Ascending aorta (tissue), 2 donors: Measurements from ENCODE around the gene EFR3B. TPM values are rescaled to one million over a fixed set of nuclear protein-coding genes. Genes with fewer than 3 reads are reported as not detected.

ENCODE experiments used
- DNase-seq, 2 donors: peaks; one replicate each; pipeline ENCODE4 v3.0.0-alpha.2; 2019; ENCODE audit warnings: low spot score in 2 of 2
- H3K27ac ChIP-seq, 2 donors: fragments of 200-600 bp; sonication (generic); one replicate each; pipeline ENCODE4 v1.5.1; 2016 to 2017; ENCODE audit warnings: mild to moderate bottlenecking in 1 of 2
- H3K27me3 ChIP-seq: fragments of 200-600 bp; sonication (generic); one replicate; pipeline ENCODE4 v1.5.1; 2017
- H3K36me3 ChIP-seq, 2 donors: fragments of 200-600 bp; sonication (generic); one replicate each; pipeline ENCODE4 v1.5.1; 2016
- H3K4me1 ChIP-seq, 2 donors: fragments of 200-600 bp; sonication (generic); one replicate each; pipeline ENCODE4 v1.5.1; 2016 to 2017; ENCODE audit warnings: mild to moderate bottlenecking in 1 of 2
- H3K4me3 ChIP-seq, 2 donors: fragments of 200-600 bp; sonication (generic); one replicate each; pipeline ENCODE4 v1.5.1; 2016 to 2017; ENCODE audit warnings: mild to moderate bottlenecking in 1 of 2
- H3K9me3 ChIP-seq, 2 donors: fragments of 200-600 bp; sonication (generic); one replicate each; pipeline ENCODE4 v1.5.1; 2016
- intact Hi-C: fragments of 100-400 bp; cut with DNase I; formaldehyde crosslinking; loops from one replicate; pipeline ENCODE4 v1.15.1; 2023
- total RNA-seq: library from RNA; depleted of rRNA; stranded (reverse); fragments of >200 nt; gene quantifications from one replicate; pipeline ENCODE4 v1.1.0, GENCODE V29; 2016
- TF ChIP-seq, protein P1 (sequence below), 3 experiments: fragments of 200-600 bp in 2 of 3; fragments of 450-650 bp in 1 of 3; sonication (generic) in 2 of 3; IDR thresholded peaks; one replicate each; pipeline ENCODE4 v1.5.1; 2016 to 2019; ENCODE audit warnings: antibody characterized with exemption in 3 of 3, mild to moderate bottlenecking in 1 of 3, moderate library complexity in 1 of 3

The EFR3B gene
- total RNA-seq, 1 donor from 2014 or later: 0.32 TPM

DNA sequence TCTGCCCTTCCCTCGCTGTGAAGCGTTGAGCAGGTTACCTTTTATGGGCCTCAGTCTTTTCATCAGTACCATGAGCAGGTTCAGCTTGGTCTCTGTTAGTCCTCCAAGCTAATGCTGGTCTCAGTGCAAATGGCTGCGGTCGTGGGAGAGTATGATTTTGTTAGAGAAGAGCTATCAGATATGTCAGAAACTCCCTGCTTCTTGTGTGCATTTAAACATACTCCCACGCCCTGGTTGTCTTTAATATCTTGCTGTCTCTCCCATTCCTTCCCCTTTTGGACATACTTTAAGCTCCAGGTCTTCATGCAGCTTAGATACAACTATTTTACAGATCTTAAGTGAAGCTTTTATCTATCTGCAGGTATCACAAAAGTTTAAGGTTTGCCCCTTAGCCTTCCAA, 62.9 kb downstream of the EFR3B start:
- no peak overlapping the region for H3K4me3 ChIP-seq
- H3K9me3 ChIP-seq: no peaks in the 10 kb centered on the region
- TF ChIP-seq, protein P1, sequence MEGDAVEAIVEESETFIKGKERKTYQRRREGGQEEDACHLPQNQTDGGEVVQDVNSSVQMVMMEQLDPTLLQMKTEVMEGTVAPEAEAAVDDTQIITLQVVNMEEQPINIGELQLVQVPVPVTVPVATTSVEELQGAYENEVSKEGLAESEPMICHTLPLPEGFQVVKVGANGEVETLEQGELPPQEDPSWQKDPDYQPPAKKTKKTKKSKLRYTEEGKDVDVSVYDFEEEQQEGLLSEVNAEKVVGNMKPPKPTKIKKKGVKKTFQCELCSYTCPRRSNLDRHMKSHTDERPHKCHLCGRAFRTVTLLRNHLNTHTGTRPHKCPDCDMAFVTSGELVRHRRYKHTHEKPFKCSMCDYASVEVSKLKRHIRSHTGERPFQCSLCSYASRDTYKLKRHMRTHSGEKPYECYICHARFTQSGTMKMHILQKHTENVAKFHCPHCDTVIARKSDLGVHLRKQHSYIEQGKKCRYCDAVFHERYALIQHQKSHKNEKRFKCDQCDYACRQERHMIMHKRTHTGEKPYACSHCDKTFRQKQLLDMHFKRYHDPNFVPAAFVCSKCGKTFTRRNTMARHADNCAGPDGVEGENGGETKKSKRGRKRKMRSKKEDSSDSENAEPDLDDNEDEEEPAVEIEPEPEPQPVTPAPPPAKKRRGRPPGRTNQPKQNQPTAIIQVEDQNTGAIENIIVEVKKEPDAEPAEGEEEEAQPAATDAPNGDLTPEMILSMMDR (IDR thresholded peaks at IDR 0.05): no peak
- H3K27ac ChIP-seq: no peak overlapping the region
- H3K27me3 ChIP-seq: no peaks in the 10 kb centered on the region
- intact Hi-C loops: no loop called here
- H3K36me3 ChIP-seq: no peaks in the 10 kb centered on the region
- DNase-seq: no peak
- no peaks in the 10 kb centered on the region for H3K4me1 ChIP-seq

DNA sequence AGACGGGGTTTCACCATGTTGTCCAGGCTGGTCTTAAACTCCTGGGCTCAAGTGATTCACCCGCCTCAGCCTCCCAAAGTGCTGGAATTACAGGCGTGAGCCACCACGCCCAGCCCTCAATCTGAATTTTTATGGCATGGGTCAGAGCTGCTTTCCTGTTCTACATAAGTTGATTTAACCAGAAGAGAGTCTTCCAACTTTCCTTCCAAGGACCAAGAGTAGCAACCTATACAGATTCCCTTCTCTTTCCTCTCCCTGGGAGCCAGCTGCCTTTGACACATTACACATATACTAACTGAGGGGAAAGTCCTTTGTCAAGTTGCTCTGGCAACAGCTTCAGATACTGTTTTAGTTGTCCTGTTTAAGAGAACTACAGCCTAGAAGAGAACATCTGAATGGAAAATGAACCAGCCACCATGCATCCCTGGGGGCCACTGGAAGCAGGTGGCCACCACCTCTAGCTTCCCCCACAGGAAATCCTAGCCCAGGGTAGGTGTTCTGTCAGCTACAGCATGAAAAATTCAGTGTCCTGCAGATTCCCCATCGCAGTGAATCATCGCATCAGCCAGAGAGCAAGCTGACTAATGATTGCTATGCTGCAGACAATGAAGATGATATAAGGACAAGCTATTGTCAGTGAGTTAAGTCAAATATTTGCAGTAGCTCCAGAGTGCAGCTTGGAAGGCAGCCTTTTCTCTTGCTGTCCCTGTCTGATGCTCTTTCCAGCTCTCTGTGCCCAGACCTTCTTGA, 63.6 kb downstream of the EFR3B start:
- intact Hi-C loops: no loop called here
- TF ChIP-seq, protein P1 (IDR thresholded peaks at IDR 0.05): no peak
- H3K36me3 ChIP-seq: no peaks in the 10 kb centered on the region
- no peaks in the 10 kb centered on the region for H3K9me3 ChIP-seq
- H3K27me3 ChIP-seq: no peaks in the 10 kb centered on the region
- H3K27ac ChIP-seq: no peak overlapping the region
- no peak overlapping the region for H3K4me3 ChIP-seq
- H3K4me1 ChIP-seq: no peaks in the 10 kb centered on the region
- no peak for DNase-seq

DNA sequence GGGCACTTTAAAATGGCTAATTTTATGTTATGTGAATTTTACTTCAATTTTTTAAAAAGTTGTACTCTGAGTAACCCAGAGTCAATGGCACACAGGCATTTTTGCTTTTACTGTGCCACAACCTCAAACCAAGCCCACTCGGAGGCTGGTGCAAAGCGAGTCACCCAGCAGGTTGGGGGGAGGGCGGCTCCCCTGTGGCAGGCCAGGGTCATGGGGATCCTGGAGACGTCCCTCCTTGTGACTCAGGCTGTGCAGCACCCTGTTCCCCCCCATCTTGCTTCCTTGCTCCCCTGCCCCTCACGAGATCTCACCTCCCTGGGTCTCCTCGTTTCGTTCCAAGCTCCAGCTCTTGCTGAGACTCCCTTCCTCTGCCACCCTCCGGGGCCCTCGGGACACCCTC, 67.9 kb downstream of the EFR3B start:
- no peaks in the 10 kb centered on the region for H3K36me3 ChIP-seq
- no peak overlapping the region for H3K4me3 ChIP-seq
- no peaks in the 10 kb centered on the region for H3K27me3 ChIP-seq
- TF ChIP-seq, protein P1 (IDR thresholded peaks at IDR 0.05): no peak
- intact Hi-C loops: no loop called here
- H3K4me1 ChIP-seq: no peaks in the 10 kb centered on the region
- no peak for DNase-seq
- H3K27ac ChIP-seq: no peak overlapping the region
- H3K9me3 ChIP-seq: no peaks in the 10 kb centered on the region

DNA sequence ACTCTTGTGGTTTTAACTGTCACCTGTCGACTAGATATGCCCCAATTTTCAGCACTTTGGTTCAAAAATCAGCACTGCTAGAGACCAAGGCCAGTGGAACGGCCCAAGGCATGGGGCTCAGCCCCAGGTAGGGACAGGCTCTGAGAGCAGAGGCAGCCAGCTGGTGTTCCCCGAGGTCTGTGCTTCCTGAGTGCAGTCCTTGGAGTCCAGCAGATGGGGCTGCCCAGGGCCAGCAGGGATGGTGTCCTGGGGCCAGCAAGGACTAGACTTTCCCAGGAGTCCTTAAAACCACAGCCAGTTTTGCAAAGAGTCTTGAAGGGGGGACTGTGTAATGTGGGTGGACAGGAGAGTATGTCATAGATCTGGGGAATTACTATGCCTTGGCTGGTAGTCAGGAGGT, 70.2 kb downstream of the EFR3B start:
- no peaks in the 10 kb centered on the region for H3K9me3 ChIP-seq
- H3K4me3 ChIP-seq: no peak overlapping the region
- no peak overlapping the region for H3K27ac ChIP-seq
- TF ChIP-seq, protein P1 (IDR thresholded peaks at IDR 0.05): no peak
- DNase-seq: no peak
- intact Hi-C loops: no loop called here
- no peaks in the 10 kb centered on the region for H3K27me3 ChIP-seq
- no peaks in the 10 kb centered on the region for H3K36me3 ChIP-seq
- no peaks in the 10 kb centered on the region for H3K4me1 ChIP-seq

DNA sequence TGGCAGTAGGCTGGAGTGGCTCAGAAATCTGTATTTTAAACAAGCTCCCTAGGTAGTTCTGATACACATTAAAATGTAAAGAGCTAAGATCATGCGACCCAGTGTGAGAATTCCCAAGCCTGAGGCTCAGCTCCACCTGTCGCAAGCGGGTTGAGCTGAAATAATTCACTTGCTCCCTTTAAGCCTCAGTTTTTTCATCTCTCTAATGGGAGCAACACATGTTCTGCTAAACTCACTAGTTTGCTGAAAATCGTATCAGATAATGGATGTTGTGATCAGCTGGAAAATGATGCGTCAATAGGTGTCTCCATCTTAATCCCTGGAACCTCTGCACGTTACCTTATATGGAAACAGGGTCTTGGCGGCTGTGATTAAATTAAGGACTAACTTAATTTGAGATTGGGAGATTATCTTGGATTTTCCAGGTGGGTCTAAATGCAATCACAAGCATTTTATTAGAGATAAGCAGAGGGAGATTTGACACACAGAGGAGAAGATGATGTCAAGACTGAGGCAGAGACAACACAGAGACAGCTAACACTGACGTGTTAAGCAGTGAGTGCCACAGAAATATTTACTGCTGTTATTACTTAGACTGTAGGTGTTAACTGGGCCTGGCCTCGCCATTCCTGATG, 73.5 kb downstream of the EFR3B start:
- TF ChIP-seq, protein P1 (IDR thresholded peaks at IDR 0.05): no peak
- Histone ChIP-seq H3K4me3 (no peak overlapping the region), H3K9me3 (no peaks in the 10 kb centered on the region), H3K27me3 (no peaks in the 10 kb centered on the region), H3K27ac (no peak overlapping the region), H3K4me1 (no peaks in the 10 kb centered on the region), H3K36me3 (no peaks in the 10 kb centered on the region)
- intact Hi-C loops: no loop called here
- no peak for DNase-seq
